Measurements from ENCODE around the gene ASPM. TPM values are rescaled to one million over a fixed set of nuclear protein-coding genes. Genes with fewer than 3 reads are reported as not detected.
A peak's percentile ranks its signal among the peaks of the same experiment; 100 is the strongest.

Gene ASPM
- total RNA-seq, 1 donor from 2014 or later = 3.9 TPM

GRCh38 chr1:197174818-197175217 lies 28.3 kb upstream of the ASPM start:
- H3K9me3 ChIP-seq (ENCODE audit: insufficient read depth, low read depth, low read length) = no peaks in the 10 kb centered on the region
- H3K4me3 Mint-ChIP-seq (ENCODE audit: unreplicated experiment) = no peak overlapping the region
- peaks cover 2% of the 10 kb centered on the region for H3K36me3 Mint-ChIP-seq (ENCODE audit: low read depth, unreplicated experiment)
- H4K20me1 ChIP-seq (ENCODE audit: insufficient read depth, low read length) = no peaks in the 10 kb centered on the region
- H3K36me3 ChIP-seq (ENCODE audit: insufficient read depth, low read length) = peaks cover 15% of the 10 kb centered on the region
- H3K4me3 ChIP-seq (ENCODE audit: insufficient read depth, low read depth, low read length) = no peak overlapping the region
- H3K9me3 Mint-ChIP-seq (ENCODE audit: unreplicated experiment) = no peaks in the 10 kb centered on the region
- no peaks in the 10 kb centered on the region for H3K27me3 Mint-ChIP-seq (ENCODE audit: low read depth, unreplicated experiment)
- H3K4me2 ChIP-seq (ENCODE audit: low read length) = no peak overlapping the region
- no peak for DNase-seq (ENCODE audit: low read depth)
- H3K4me1 Mint-ChIP-seq (ENCODE audit: low read depth, unreplicated experiment) = peaks cover 7% of the 10 kb centered on the region
- no peak overlapping the region for H3K27ac Mint-ChIP-seq (ENCODE audit: unreplicated experiment)
- no peak for TF ChIP-seq CTCF (IDR thresholded peaks at IDR 0.05; ENCODE audit: insufficient read depth, low read depth, low read length)
- no peak for TF ChIP-seq EZH2 (IDR thresholded peaks at IDR 0.05; ENCODE audit: insufficient read depth, low read length)
- H2AFZ ChIP-seq (ENCODE audit: low read depth, low read length) = no peak overlapping the region
- no peaks in the 10 kb centered on the region for H3K4me1 ChIP-seq (ENCODE audit: insufficient read depth, low read length)
- H3K79me2 ChIP-seq (ENCODE audit: insufficient read depth, low read length) = no peaks in the 10 kb centered on the region
- FAIRE-seq = no peak
- no peak overlapping the region for H3K27ac ChIP-seq (ENCODE audit: low read depth, low read length)
- H3K27me3 ChIP-seq (ENCODE audit: insufficient read depth, low read length) = no peaks in the 10 kb centered on the region
- no peak overlapping the region for H3K9ac ChIP-seq (ENCODE audit: low read length)

GRCh38 chr1:197173571-197174507 lies 27.4 kb upstream of the ASPM start:
- Histone ChIP-seq H3K4me3 (ENCODE audit: insufficient read depth, low read depth, low read length) (no peak overlapping the region), H3K4me1 (ENCODE audit: insufficient read depth, low read length) (no peaks in the 10 kb centered on the region), H2AFZ (ENCODE audit: low read depth, low read length) (no peak overlapping the region), H3K27ac (ENCODE audit: low read depth, low read length) (no peak overlapping the region), H3K9ac (ENCODE audit: low read length) (no peak overlapping the region), H3K79me2 (ENCODE audit: insufficient read depth, low read length) (no peaks in the 10 kb centered on the region), H3K36me3 (ENCODE audit: insufficient read depth, low read length) (peaks cover 15% of the 10 kb centered on the region), H3K9me3 (ENCODE audit: insufficient read depth, low read depth, low read length) (no peaks in the 10 kb centered on the region), H3K4me2 (ENCODE audit: low read length) (no peak overlapping the region), H4K20me1 (ENCODE audit: insufficient read depth, low read length) (no peaks in the 10 kb centered on the region), H3K27me3 (ENCODE audit: insufficient read depth, low read length) (no peaks in the 10 kb centered on the region)
- no peak for FAIRE-seq
- Mint-ChIP-seq H3K4me1 (ENCODE audit: low read depth, unreplicated experiment) (peaks cover 5% of the 10 kb centered on the region), H3K4me3 (ENCODE audit: unreplicated experiment) (no peak overlapping the region), H3K27ac (ENCODE audit: unreplicated experiment) (no peak overlapping the region), H3K9me3 (ENCODE audit: unreplicated experiment) (no peaks in the 10 kb centered on the region), H3K27me3 (ENCODE audit: low read depth, unreplicated experiment) (no peaks in the 10 kb centered on the region), H3K36me3 (ENCODE audit: low read depth, unreplicated experiment) (peaks cover 2% of the 10 kb centered on the region)
- peak; percentile 73 for DNase-seq (ENCODE audit: low read depth)
- TF ChIP-seq CTCF (IDR thresholded peaks at IDR 0.05; ENCODE audit: insufficient read depth, low read depth, low read length) (no peak), EZH2 (IDR thresholded peaks at IDR 0.05; ENCODE audit: insufficient read depth, low read length) (no peak)

GRCh38 chr1:197171531-197171930 lies 25.1 kb upstream of the ASPM start:
- H3K4me3 ChIP-seq (ENCODE audit: insufficient read depth, low read depth, low read length) = no peak overlapping the region
- no peak for DNase-seq (ENCODE audit: low read depth)
- no peak overlapping the region for H3K4me2 ChIP-seq (ENCODE audit: low read length)
- H3K79me2 ChIP-seq (ENCODE audit: insufficient read depth, low read length) = no peaks in the 10 kb centered on the region
- Mint-ChIP-seq H3K27ac (ENCODE audit: unreplicated experiment) (no peak overlapping the region), H3K4me3 (ENCODE audit: unreplicated experiment) (no peak overlapping the region), H3K27me3 (ENCODE audit: low read depth, unreplicated experiment) (no peaks in the 10 kb centered on the region), H3K9me3 (ENCODE audit: unreplicated experiment) (no peaks in the 10 kb centered on the region), H3K36me3 (ENCODE audit: low read depth, unreplicated experiment) (peaks cover 2% of the 10 kb centered on the region), H3K4me1 (ENCODE audit: low read depth, unreplicated experiment) (peaks cover 5% of the 10 kb centered on the region)
- H3K9me3 ChIP-seq (ENCODE audit: insufficient read depth, low read depth, low read length) = no peaks in the 10 kb centered on the region
- H3K27ac ChIP-seq (ENCODE audit: low read depth, low read length) = no peak overlapping the region
- peaks cover 11% of the 10 kb centered on the region for H3K36me3 ChIP-seq (ENCODE audit: insufficient read depth, low read length)
- no peaks in the 10 kb centered on the region for H4K20me1 ChIP-seq (ENCODE audit: insufficient read depth, low read length)
- H2AFZ ChIP-seq (ENCODE audit: low read depth, low read length) = no peak overlapping the region
- H3K9ac ChIP-seq (ENCODE audit: low read length) = no peak overlapping the region
- FAIRE-seq = no peak
- H3K4me1 ChIP-seq (ENCODE audit: insufficient read depth, low read length) = no peaks in the 10 kb centered on the region
- H3K27me3 ChIP-seq (ENCODE audit: insufficient read depth, low read length) = no peaks in the 10 kb centered on the region
- no peak for TF ChIP-seq CTCF (IDR thresholded peaks at IDR 0.05; ENCODE audit: insufficient read depth, low read depth, low read length)
- no peak for TF ChIP-seq EZH2 (IDR thresholded peaks at IDR 0.05; ENCODE audit: insufficient read depth, low read length)
